Measurements from ENCODE around the gene STAB2. TPM values are rescaled to one million over a fixed set of nuclear protein-coding genes. Genes with fewer than 3 reads are reported as not detected.

STAB2 gene
- not detected for total RNA-seq (2021; ENCODE audit: unreplicated experiment)
- polyA plus RNA-seq (2012): 0.13 TPM in 1 of 2 replicates, not detected in the other
- Bru-seq, nascent RNA: not detected
- BruChase-seq, experiment 1, labeled RNA remaining after a 6-hour chase: not detected
- BruChase-seq, experiment 2, labeled RNA remaining after a 2-hour chase: percentile 0 among the genes with signal in this experiment
- long read RNA-seq: 0 reads

GRCh38 chr12:103586791-103587370 lies at the start of gene STAB2:
TSS of gene STAB2 (plus strand) at chr12:103587273. CDS start at chr12:103587477, 204 bp downstream.
- H3K9ac ChIP-seq (ENCODE audit: low read length): no peak within 1 kb of the TSS
- DNase-seq (ENCODE audit: low read depth, low spot score) (no peak), ATAC-seq (no peak)
- no peaks in the 10 kb centered on the region for H3K36me3 ChIP-seq (ENCODE audit: control insufficient read depth in 1 of 2, insufficient read depth in 2 of 2, low read length in 2 of 2)
- TF ChIP-seq EGR1 (IDR thresholded peaks at IDR 0.05; ENCODE audit: low read depth): no peak
- no peak for TF ChIP-seq POLR2A (IDR thresholded peaks at IDR 0.05; ENCODE audit: borderline replicate concordance, extremely low read depth, insufficient read depth, insufficient read length)
- no peak for TF ChIP-seq ZFX (IDR thresholded peaks at IDR 0.05)
- TF ChIP-seq REST (IDR thresholded peaks at IDR 0.05; ENCODE audit: low read depth): no peak
- no peak for TF ChIP-seq ZNF274 (IDR thresholded peaks at IDR 0.05; ENCODE audit: low read depth, low read length)
- no peak for TF ChIP-seq TCF7L2 (IDR thresholded peaks at IDR 0.05; ENCODE audit: borderline replicate concordance, extremely low read depth, insufficient read depth, insufficient read length)
- no peak for TF ChIP-seq RAD21 (IDR thresholded peaks at IDR 0.05; ENCODE audit: low read depth)
- no peak for TF ChIP-seq JUND (IDR thresholded peaks at IDR 0.05)
- no peak for TF ChIP-seq SP1 (IDR thresholded peaks at IDR 0.05; ENCODE audit: low read depth)
- no peak for TF ChIP-seq MAX (IDR thresholded peaks at IDR 0.05)
- TF ChIP-seq POLR2AphosphoS5 (IDR thresholded peaks at IDR 0.05; ENCODE audit: low read depth, low read length): no peak
- no peak for TF ChIP-seq SIN3A (IDR thresholded peaks at IDR 0.05; ENCODE audit: low read depth)
- TF ChIP-seq EZH2phosphoT487 (IDR thresholded peaks at IDR 0.05; ENCODE audit: borderline replicate concordance): no peak
- TF ChIP-seq EZH2 (IDR thresholded peaks at IDR 0.05): no peak
- no peak for TF ChIP-seq ELF1 (IDR thresholded peaks at IDR 0.05; ENCODE audit: borderline replicate concordance, low read depth)
- TF ChIP-seq YY1 (IDR thresholded peaks at IDR 0.05; ENCODE audit: extremely low read depth, insufficient replicate concordance, low read depth, low read length): no peak
- no peak for TF ChIP-seq ATF3 (IDR thresholded peaks at IDR 0.05)
- TF ChIP-seq CEBPB (IDR thresholded peaks at IDR 0.05; ENCODE audit: low read depth): no peak
- H2AFZ ChIP-seq (ENCODE audit: low read depth, low read length, poor library complexity, severe bottlenecking): no peak within 1 kb of the TSS
- RAD21 ChIA-PET (ENCODE audit: low non-redundant PET in 1 of 2, low total read pairs in 2 of 2, uncharacterized antibody in 2 of 2, unreplicated experiment in 2 of 2): no interaction called here
- POLR2A ChIA-PET: no interaction called here
- CTCF ChIA-PET: interaction anchor here (0.7 to 1.3 kb wide), 3 partner anchors 12 to 284 kb away, joined by 3 to 5 read pairs (median 3); no protein-coding TSS in a partner anchor
- H3K4me3 ChIP-seq (replicated peaks in 1 of 2; ENCODE audit: low read depth in 1 of 2, low read length in 2 of 2): no peak within 1 kb of the TSS
- H3K9me2 ChIP-seq (ENCODE audit: insufficient read depth): no peaks in the 10 kb centered on the region
- H4K20me1 ChIP-seq (ENCODE audit: insufficient read depth): no peaks in the 10 kb centered on the region
- no peaks in the 10 kb centered on the region for H3K9me3 ChIP-seq (ENCODE audit: control insufficient read depth in 1 of 2, insufficient read depth in 1 of 2, low read depth in 1 of 2, low read length in 2 of 2)
- intact Hi-C loops (cut with micrococcal nuclease): no loop called here
- no TSS peak for BruUV-seq (replicated peaks)
- H3K27ac ChIP-seq (ENCODE audit: low read depth, low read length): no peak within 1 kb of the TSS
- H3K79me2 ChIP-seq (ENCODE audit: insufficient read depth, low read length): no peaks in the 10 kb centered on the region
- no peaks in the 10 kb centered on the region for H3K4me1 ChIP-seq (ENCODE audit: control insufficient read depth in 1 of 2, insufficient read depth in 2 of 2, low read length in 2 of 2)
- no peaks in the 10 kb centered on the region for H3K27me3 ChIP-seq (ENCODE audit: insufficient read depth, low read length)
- no peak within 1 kb of the TSS for H3K4me2 ChIP-seq (ENCODE audit: low read length)
